Vagina (tissue), 2 donors: ENCODE data around the gene GATM.

Experiments used
- POLR2AphosphoS5 ChIP-seq, 2 donors: sonication (generic); formaldehyde crosslinking; IDR thresholded peaks; one replicate each; pipeline ENCODE4 v1.9.0; 2017; ENCODE audit warnings: antibody characterized with exemption in 2 of 2, mild to moderate bottlenecking in 2 of 2, low read depth in 1 of 2; ENCODE audit not compliant: insufficient read depth in 1 of 2
- TF ChIP-seq, protein P1 (sequence below), 3 experiments: fragments of 450-650 bp in 2 of 3; fragments of 200-600 bp in 1 of 3; sonication (generic) in 1 of 3; IDR thresholded peaks; one replicate each; pipeline ENCODE4 v1.5.1; 2017 to 2019; ENCODE audit warnings: antibody characterized with exemption in 3 of 3, mild to moderate bottlenecking in 2 of 3, moderate library complexity in 2 of 3

GRCh38 chr15:45361878-45362277, 16.5 kb downstream of the GATM start:
- TF ChIP-seq, protein P1, sequence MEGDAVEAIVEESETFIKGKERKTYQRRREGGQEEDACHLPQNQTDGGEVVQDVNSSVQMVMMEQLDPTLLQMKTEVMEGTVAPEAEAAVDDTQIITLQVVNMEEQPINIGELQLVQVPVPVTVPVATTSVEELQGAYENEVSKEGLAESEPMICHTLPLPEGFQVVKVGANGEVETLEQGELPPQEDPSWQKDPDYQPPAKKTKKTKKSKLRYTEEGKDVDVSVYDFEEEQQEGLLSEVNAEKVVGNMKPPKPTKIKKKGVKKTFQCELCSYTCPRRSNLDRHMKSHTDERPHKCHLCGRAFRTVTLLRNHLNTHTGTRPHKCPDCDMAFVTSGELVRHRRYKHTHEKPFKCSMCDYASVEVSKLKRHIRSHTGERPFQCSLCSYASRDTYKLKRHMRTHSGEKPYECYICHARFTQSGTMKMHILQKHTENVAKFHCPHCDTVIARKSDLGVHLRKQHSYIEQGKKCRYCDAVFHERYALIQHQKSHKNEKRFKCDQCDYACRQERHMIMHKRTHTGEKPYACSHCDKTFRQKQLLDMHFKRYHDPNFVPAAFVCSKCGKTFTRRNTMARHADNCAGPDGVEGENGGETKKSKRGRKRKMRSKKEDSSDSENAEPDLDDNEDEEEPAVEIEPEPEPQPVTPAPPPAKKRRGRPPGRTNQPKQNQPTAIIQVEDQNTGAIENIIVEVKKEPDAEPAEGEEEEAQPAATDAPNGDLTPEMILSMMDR (IDR thresholded peaks at IDR 0.05): no peak
- TF ChIP-seq POLR2AphosphoS5 (IDR thresholded peaks at IDR 0.05; ENCODE audit: insufficient read depth in 1 of 2, low read depth in 1 of 2): no peak
